ENCODE measurements around the gene SMIM17.

DNA sequence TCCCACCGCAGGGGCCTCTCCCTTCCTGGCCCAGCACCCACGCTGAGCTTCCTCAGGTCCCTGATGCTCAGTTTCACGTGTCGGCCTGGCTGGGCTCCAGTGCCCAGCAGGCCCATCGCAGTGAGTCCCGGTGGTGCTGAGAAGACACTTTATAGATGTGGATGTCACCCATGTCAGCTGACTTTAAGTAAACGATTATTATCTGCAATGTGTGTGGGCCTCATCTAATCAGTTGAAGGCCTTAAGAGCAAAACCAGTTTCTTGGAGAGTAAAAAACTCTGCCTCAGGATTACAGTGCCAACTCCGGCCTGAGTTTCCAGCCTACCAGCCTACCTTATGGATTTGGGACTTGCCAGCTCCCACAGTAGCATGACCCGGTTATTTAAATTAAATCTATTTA, 17.3 kb upstream of the SMIM17 start:
- TF ChIP-seq, protein P1, sequence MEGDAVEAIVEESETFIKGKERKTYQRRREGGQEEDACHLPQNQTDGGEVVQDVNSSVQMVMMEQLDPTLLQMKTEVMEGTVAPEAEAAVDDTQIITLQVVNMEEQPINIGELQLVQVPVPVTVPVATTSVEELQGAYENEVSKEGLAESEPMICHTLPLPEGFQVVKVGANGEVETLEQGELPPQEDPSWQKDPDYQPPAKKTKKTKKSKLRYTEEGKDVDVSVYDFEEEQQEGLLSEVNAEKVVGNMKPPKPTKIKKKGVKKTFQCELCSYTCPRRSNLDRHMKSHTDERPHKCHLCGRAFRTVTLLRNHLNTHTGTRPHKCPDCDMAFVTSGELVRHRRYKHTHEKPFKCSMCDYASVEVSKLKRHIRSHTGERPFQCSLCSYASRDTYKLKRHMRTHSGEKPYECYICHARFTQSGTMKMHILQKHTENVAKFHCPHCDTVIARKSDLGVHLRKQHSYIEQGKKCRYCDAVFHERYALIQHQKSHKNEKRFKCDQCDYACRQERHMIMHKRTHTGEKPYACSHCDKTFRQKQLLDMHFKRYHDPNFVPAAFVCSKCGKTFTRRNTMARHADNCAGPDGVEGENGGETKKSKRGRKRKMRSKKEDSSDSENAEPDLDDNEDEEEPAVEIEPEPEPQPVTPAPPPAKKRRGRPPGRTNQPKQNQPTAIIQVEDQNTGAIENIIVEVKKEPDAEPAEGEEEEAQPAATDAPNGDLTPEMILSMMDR (IDR thresholded peaks at IDR 0.05) = no peak
- no peak for TF ChIP-seq POLR2A (IDR thresholded peaks at IDR 0.05)

Measured in adrenal gland (tissue), 5 donors.